DOHH2 (cell line): ENCODE results near the gene NSMF.
"Not testable (repeated sequence)": the region's sequence is repeated elsewhere in the genome, so short reads cannot be mapped to it uniquely, and the experiment has no call there.

Experiments
- H3F3A ChIP-seq: fragments of 200-600 bp; sonication (generic), shearing (Covaris generic); 2 replicates; pipeline ENCODE4 v1.6.0; 2016; ENCODE audit warnings: antibody characterized with exemption, mild to moderate bottlenecking; ENCODE audit not compliant: control insufficient read depth, insufficient read depth
- H3K27ac ChIP-seq: fragments of 200-600 bp; sonication (generic); 2 replicates; pipeline ENCODE4 v1.5.1; 2014; ENCODE audit warnings: low read depth, mild to moderate bottlenecking, low read length, moderate library complexity
- H3K27me3 ChIP-seq: fragments of 200-600 bp; sonication (generic); 2 replicates; pipeline ENCODE4 v1.6.1; 2014; ENCODE audit warnings: mild to moderate bottlenecking, low read length, mixed read lengths; ENCODE audit not compliant: control insufficient read depth
- H3K36me3 ChIP-seq: fragments of 200-600 bp; sonication (generic); 2 replicates; pipeline ENCODE4 v1.6.1; 2014; ENCODE audit warnings: mild to moderate bottlenecking, low read length, moderate library complexity, mixed read lengths; ENCODE audit not compliant: control insufficient read depth
- H3K4me1 ChIP-seq: fragments of 200-600 bp; sonication (generic); 2 replicates; pipeline ENCODE4 v1.6.1; 2014; ENCODE audit warnings: mild to moderate bottlenecking, low read length, mixed read lengths; ENCODE audit not compliant: control insufficient read depth
- H3K4me2 ChIP-seq: fragments of 200-600 bp; sonication (generic); 2 replicates; pipeline ENCODE4 v1.6.0; 2014; ENCODE audit warnings: mild to moderate bottlenecking, low read length, moderate library complexity
- H3K4me3 ChIP-seq: fragments of 200-600 bp; sonication (generic); 2 replicates; pipeline ENCODE4 v1.5.1; 2014; ENCODE audit warnings: mild to moderate bottlenecking, low read length, mixed read lengths
- H3K79me2 ChIP-seq: fragments of 200-600 bp; sonication (generic); 2 replicates; pipeline ENCODE4 v1.6.1; 2014; ENCODE audit warnings: mild to moderate bottlenecking, low read length, mixed read lengths; ENCODE audit not compliant: control insufficient read depth
- H3K9me2 ChIP-seq: fragments of 200-600 bp; sonication (generic); replicated peaks from 2 replicates; pipeline ENCODE4 v1.6.1; 2014; ENCODE audit warnings: mild to moderate bottlenecking, low read length, mixed read lengths; ENCODE audit not compliant: control insufficient read depth
- H3K9me3 ChIP-seq: fragments of 200-600 bp; sonication (generic); 2 replicates; pipeline ENCODE4 v1.6.1; 2014; ENCODE audit warnings: antibody characterized with exemption, low read length, mixed read lengths; ENCODE audit not compliant: control insufficient read depth, insufficient read depth
- H4K20me1 ChIP-seq: fragments of 200-600 bp; sonication (generic); 2 replicates; pipeline ENCODE4 v1.6.0; 2014; ENCODE audit warnings: low read depth, mild to moderate bottlenecking, antibody characterized with exemption, low read length, moderate library complexity; ENCODE audit not compliant: control insufficient read depth, insufficient read depth
- EZH2phosphoT487 ChIP-seq: fragments of 200-600 bp; sonication (generic); IDR thresholded peaks from 2 replicates; pipeline ENCODE4 v1.6.1; 2017; ENCODE audit warnings: borderline replicate concordance, mild to moderate bottlenecking, antibody characterized with exemption, low read length, moderate library complexity, mixed read lengths
- TF ChIP-seq, protein P1 (sequence below): fragments of 200-600 bp; sonication (generic); IDR thresholded peaks from one replicate; pipeline ENCODE4 v1.5.1; 2014; ENCODE audit warnings: antibody characterized with exemption, mild to moderate bottlenecking, low read depth, low read length; ENCODE audit not compliant: poor library complexity, severe bottlenecking

The NSMF gene

DNA sequence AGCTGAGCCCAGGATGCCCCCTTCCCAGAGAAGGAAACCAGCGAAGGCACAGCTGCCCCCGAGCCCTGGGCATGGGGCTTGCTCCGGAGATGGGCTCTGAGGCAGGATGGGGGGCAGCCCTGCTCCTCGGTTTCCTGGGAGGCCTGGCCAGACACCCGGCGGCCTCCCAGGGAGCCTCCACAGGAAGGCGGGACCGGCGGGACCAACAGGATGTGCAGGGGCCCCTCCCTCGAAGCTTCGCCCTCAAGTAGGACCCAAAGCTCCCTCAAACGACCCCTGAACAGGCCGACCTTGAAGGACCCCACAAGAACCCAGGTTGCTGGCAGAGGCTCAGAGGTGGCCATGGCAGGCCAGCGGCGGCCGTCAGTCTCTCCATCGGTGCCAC, 47.9 kb downstream of the NSMF start:
- H3K27me3 ChIP-seq: peaks cover 11% of the 10 kb centered on the region
- no peak for TF ChIP-seq EZH2phosphoT487
- TF ChIP-seq, protein P1, sequence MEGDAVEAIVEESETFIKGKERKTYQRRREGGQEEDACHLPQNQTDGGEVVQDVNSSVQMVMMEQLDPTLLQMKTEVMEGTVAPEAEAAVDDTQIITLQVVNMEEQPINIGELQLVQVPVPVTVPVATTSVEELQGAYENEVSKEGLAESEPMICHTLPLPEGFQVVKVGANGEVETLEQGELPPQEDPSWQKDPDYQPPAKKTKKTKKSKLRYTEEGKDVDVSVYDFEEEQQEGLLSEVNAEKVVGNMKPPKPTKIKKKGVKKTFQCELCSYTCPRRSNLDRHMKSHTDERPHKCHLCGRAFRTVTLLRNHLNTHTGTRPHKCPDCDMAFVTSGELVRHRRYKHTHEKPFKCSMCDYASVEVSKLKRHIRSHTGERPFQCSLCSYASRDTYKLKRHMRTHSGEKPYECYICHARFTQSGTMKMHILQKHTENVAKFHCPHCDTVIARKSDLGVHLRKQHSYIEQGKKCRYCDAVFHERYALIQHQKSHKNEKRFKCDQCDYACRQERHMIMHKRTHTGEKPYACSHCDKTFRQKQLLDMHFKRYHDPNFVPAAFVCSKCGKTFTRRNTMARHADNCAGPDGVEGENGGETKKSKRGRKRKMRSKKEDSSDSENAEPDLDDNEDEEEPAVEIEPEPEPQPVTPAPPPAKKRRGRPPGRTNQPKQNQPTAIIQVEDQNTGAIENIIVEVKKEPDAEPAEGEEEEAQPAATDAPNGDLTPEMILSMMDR: no peak
- H3K4me1 ChIP-seq: peaks cover 62% of the 10 kb centered on the region

DNA sequence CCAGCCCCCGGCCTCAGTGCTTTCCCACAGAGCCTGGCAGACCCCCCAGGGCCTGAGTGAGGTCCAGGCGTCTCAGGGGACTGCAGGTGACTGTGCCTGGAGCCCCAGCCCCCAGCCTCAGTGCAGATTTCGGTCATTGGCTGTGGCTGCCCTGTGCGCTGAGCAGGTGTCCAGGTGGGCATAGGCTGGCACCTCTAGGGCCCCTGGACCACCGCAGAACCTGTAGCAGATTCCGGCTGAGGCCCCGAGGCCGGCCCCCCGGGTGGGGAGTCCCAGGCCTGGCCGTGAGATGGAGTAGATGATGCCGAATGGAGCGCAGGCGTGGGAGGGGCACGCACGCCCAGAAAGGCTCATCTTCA, 48.3 kb downstream of the NSMF start:
- H3K27ac ChIP-seq: no peak overlapping the region
- no peaks in the 10 kb centered on the region for H3K9me2 ChIP-seq
- H3K4me2 ChIP-seq: peak overlapping the region; percentile 30; the same call in 1 of the 2 replicates
- no peaks in the 10 kb centered on the region for H3K9me3 ChIP-seq
- peaks cover 4% of the 10 kb centered on the region; the same call in 1 of the 2 replicates for H4K20me1 ChIP-seq
- H3F3A ChIP-seq: peaks cover 2% of the 10 kb centered on the region; the same call in 1 of the 2 replicates
- no peak overlapping the region for H3K4me3 ChIP-seq
- H3K27me3 ChIP-seq: peaks cover 11% of the 10 kb centered on the region
- H3K36me3 ChIP-seq: no peaks in the 10 kb centered on the region; the same call in 1 of the 2 replicates
- peaks cover 27% of the 10 kb centered on the region for H3K79me2 ChIP-seq
- peaks cover 62% of the 10 kb centered on the region for H3K4me1 ChIP-seq
- TF ChIP-seq, protein P1: no peak
- no peak for TF ChIP-seq EZH2phosphoT487

More for the DNA sequence above, 47.9 kb downstream of the NSMF start:
- peaks cover 2% of the 10 kb centered on the region; the same call in 1 of the 2 replicates for H3F3A ChIP-seq
- no peak overlapping the region for H3K27ac ChIP-seq
- H3K36me3 ChIP-seq: no peaks in the 10 kb centered on the region; the same call in 1 of the 2 replicates
- peak overlapping the region; percentile 30 for H3K4me2 ChIP-seq
- H4K20me1 ChIP-seq: peaks cover 4% of the 10 kb centered on the region; the same call in 1 of the 2 replicates
- H3K9me2 ChIP-seq: no peaks in the 10 kb centered on the region
- peaks cover 30% of the 10 kb centered on the region for H3K79me2 ChIP-seq
- H3K9me3 ChIP-seq: no peaks in the 10 kb centered on the region
- peak overlapping the region; percentile 28; the same call in 1 of the 2 replicates for H3K4me3 ChIP-seq

DNA sequence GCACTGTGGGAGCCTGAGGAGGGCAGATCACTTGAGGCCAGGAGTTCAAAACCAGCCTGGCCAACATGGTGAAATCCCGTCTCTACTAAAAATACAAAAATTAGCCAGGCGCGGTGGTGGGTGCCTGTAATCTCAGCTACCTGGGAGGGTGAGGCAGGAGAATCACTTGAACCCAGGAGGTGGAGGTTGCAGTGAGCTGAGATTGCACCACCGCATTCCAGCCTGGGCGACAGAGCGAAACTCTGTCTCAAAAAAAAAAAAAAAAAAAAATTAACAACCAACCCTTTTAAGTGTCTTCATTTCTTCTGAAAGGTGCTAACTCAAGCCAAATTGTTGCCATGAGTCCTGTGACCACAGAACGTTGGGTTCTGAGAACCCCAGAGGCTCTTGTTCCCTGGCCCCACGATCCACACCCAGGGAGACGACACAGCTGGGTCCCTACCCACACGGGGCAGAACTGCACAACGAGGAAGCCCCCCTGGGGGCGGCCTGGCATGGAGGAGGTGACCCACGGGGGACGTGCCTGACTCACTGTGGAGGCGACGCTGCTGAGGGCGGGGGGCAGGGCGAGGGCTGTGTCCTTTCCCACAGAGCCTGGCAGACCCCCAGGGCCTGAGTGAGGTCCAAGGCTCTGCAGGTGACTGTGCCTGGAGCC, 48.8 kb downstream of the NSMF start:
- H3K4me2 ChIP-seq, H3K27ac ChIP-seq, H3F3A ChIP-seq, H3K9me3 ChIP-seq, H3K36me3 ChIP-seq, H4K20me1 ChIP-seq, H3K4me3 ChIP-seq, H3K9me2 ChIP-seq: not testable (repeated sequence)
- peaks cover 11% of the 10 kb centered on the region for H3K27me3 ChIP-seq
- peaks cover 60% of the 10 kb centered on the region for H3K4me1 ChIP-seq
- peaks cover 21% of the 10 kb centered on the region for H3K79me2 ChIP-seq

DNA sequence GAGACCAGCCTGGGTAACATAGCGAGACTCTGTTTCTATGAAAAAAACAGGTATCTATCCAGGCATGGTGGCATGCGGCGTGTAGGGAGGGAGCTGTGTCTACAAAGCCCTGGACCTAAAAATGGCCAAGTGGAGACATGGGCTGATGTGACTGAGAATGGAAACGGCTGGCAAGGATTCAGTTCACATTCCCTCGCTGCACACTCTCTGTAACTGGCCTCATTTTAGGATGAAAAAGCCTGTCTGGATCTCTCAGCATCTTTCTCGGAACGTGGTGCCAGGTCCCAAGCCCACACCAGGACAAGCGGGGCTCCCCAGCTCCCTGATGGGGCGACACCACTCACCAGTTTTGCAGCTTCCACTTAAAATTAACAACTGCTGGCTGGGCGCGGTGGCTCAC, 49.6 kb downstream of the NSMF start:
- peaks cover 54% of the 10 kb centered on the region for H3K4me1 ChIP-seq
- H3K27ac ChIP-seq: no peak overlapping the region
- peaks cover 4% of the 10 kb centered on the region; the same call in 1 of the 2 replicates for H4K20me1 ChIP-seq
- H3K4me2 ChIP-seq: no peak overlapping the region
- no peaks in the 10 kb centered on the region for H3K9me2 ChIP-seq
- TF ChIP-seq, protein P1: no peak
- no peak for TF ChIP-seq EZH2phosphoT487
- no peaks in the 10 kb centered on the region for H3K9me3 ChIP-seq
- H3F3A ChIP-seq: peaks cover 2% of the 10 kb centered on the region; the same call in 1 of the 2 replicates
- H3K27me3 ChIP-seq: peaks cover 11% of the 10 kb centered on the region
- peaks cover 14% of the 10 kb centered on the region for H3K79me2 ChIP-seq
- no peaks in the 10 kb centered on the region; the same call in 1 of the 2 replicates for H3K36me3 ChIP-seq
- no peak overlapping the region for H3K4me3 ChIP-seq
